HG03066 (cell line): Measurements from ENCODE around the gene SPAG17.

Experiments used
- ATAC-seq: cut with Tn5 transposase; IDR thresholded peaks from one replicate; pipeline ENCODE4 v1.9.1; 2021; ENCODE audit warnings: low read depth; ENCODE audit not compliant: unreplicated experiment

Gene SPAG17

DNA sequence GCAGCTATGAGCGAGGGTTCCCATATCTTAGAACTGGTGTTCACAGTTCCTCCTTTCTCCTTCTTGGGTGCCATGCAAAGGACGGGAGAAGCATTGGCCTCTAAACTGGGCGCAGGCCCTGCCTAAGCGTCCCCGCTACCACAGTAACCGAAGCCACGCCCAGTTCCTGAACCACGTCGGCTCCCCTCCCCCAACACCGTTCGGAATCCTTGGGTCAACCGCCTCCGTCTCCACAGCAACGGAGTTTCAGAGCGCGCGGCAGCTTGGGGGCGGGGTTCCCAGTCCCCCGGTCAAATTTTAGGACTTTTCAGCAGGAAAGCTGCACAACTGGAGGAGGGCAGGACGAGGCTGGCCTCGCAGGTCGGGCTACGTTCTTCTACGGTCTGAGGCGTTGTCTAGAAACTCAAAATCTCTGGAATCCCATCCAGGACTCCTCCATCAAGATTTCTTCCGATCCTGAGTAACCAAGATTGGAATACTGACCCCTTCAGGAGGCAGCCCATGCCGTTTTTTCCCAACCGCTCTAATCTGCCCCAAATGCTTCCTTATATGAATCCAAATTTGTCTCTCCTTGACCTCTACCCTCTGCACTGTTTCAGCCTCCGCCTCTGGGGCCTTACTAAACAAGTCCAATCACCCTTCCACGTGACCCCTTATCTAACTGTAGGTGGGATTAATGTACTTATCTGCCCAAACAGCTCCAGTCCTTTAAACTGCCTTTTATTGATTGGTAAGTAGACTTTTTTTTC, at the start of gene SPAG17:
SPAG17 (minus strand) TSS at position 145 of the 749 bp plus-strand sequence; CDS start at position 74, 71 bp downstream.
- ATAC-seq: no peak

DNA sequence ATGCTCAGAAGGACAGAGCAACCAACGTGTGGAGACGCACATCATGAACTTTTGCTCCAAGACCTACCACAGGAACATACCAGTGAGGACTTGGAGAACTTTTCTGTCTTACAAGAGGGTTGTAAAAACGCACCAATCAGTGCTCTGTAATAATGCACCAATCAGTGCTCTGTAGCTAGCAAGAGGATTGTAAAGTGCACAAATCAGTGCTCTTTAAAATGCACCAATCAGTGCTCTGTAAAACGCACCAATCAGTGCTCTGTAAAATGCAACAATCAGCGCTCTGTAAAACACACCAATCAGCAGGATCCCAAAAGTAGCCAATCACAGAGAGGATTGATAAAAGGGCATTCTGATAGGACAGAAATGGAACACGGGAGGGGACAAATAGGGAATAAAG, 40.4 kb upstream of the SPAG17 start:
- ATAC-seq: no peak

DNA sequence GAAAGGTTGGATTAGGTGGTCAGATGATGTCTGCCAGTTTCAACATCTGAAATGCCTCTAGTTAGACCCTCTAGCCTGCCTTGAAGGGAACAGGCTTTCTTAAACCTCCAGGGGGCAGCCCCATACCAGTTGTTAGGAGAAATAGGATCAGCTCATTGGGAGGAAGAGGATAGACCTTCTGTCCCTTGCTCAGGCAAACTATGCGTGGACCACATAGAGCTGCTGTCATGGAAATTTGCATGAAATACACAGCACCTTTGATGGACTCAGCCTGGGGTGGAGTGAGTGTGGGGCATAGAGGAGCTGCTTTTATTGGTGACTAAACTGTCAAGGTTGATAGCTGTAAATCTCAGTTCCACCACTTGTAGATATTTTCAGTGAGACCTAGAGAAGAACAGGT, 38.4 kb upstream of the SPAG17 start:
- ATAC-seq: no peak

DNA sequence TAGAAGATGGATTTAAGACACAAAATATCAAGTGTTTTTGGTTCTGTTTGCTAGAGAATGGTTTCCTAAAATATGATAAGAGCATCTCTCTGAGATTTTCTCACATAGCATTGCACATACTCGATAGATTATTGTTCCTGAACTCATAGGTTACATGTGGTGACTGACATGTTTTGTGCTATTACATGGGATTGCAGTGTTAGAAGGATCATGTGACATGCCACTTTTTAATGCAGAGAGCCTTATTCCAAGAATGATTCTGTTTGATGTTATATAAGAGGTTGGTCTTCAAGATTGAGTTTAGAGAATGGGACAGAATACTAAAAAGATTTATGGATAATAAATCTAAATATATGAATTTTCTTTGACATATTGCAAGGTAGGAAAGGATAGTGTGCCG, 34.4 kb upstream of the SPAG17 start:
- ATAC-seq: no peak

DNA sequence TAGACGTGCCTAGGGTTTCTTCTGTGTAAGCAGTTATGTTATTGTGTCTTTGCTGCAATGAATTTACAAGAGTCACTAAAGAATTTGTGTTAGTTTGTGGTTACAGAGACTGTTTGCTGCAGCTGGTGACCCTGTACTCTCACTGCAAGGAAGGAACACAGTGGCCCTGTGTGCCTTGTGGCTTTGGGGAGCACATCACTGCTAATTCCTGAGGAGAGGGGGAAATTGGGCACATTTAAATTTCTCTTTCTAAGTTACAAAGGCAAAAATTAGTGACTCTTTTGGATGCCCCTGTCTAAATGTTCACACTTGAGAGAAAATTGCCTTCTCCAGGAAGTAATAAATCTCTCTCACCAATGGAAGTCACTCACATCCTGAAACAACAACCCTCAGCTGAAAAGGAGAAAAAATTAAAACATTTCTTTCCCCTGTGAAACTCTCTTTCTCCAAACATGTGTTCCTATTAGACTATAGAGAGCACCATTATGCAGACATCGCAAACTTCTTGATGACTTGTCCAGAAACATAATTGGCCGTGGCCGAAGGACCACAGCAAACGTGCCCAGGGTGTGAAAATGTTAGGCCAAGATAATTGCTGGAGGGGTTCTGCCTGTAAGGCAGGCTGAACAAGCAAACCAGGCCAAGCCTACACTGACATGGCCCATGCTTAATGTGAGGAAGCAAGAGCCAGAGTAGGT, 32.3 kb upstream of the SPAG17 start:
- no peak for ATAC-seq

DNA sequence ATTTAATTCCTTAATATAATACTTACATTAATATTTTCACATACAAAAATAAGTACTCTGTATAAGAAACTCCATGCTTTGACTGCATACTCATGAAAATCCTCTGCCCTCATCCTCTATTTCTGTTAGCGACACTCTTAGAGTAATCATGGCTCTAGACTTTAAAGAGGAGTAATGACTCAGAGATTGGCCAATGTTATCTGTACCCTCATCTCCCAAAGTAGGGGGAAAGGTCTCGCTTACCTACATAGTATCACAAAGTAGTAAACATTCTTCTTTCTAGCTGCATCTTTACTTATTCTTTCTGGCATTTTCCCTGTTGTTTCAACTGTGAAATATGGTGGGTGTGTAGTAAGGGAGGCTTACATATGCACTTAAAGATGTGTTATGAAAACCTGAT, 29.8 kb upstream of the SPAG17 start:
- no peak for ATAC-seq

DNA sequence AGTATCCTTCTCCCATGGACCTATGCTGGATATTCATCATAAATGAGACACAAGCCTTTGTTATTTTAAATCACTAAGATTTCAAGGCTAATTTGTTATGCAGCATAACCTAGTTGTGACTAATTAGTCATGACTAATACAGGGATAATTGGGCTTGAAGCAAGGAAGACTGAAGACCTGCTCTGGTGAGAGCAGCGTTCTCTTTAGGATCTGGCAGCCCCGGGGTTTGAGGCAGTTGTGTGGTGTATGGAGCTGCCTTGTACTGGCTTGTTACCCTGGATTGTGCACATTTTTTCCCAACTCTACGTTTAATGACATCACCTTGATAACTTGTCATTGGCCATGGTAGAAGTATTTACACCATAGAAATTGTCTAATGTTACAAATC, 25.7 kb upstream of the SPAG17 start:
- ATAC-seq: no peak

DNA sequence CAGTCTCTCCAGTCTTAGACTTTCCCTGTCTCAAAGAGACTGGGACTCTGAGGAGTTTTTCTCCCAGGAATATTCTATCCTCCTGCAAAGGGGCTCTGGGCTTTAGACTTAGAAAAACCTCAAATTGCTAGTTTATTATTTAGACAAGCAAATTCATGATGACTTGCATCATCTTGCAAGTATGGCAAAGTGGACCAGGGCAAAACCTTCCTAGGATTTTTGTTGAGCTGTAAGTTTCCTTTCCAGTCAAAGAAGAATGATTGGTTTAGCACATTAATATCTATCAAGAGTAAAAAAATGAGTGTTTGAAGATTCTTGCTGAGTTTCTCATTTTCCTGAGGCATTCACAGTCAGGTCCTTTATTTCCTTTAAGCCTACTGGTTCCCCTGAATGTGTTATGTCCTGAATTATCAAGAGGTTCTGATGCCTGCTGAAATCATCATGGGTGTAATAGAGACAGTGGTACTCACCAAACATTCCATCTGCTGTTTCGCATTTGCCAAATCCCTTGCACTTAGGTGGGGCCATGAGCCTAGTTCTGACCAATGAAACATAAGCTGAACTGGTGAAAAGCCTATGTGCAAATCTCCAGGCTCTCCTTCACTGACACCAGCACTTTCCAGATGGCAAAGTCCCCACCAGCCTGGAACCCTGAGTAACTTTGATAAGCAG, 25.2 kb upstream of the SPAG17 start:
- no peak for ATAC-seq

DNA sequence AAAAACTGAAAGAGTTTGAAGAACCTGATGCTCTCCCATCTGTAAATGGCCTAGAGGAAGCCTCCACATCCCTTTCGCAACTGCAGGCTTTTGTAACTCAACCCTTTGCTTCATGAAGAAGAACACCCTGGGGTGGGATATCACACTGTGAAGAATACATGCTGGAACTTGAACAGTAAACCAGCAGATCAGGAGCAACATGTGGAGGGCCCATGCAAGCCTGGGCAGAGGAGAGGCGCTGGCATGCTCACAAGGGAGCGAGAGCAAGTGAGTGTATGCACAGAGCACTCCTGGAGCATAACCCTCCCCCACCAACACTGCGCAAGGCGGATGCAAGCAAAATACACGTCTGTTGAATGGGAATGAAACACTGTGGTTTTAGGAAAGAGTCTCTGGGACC, 24.6 kb upstream of the SPAG17 start:
- ATAC-seq: no peak

DNA sequence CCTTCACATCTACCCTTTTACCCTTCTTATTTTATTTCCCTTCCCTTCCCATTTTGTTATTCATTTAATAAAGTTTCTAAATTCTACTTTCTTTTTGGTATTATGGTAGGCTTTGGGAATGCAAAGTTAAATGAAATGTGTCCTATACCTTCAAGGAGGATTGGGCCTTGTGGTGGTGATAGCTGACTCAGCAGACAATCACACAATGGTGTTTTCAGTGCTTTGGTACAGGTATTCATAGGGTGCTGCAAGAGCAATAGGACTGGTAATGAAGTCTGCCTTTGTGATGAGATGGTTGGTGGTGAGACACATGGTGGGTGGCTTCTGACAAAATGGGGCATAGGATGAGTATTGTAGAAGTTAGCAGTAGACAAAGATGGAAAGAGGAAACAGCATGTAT, 21.9 kb upstream of the SPAG17 start:
- no peak for ATAC-seq

DNA sequence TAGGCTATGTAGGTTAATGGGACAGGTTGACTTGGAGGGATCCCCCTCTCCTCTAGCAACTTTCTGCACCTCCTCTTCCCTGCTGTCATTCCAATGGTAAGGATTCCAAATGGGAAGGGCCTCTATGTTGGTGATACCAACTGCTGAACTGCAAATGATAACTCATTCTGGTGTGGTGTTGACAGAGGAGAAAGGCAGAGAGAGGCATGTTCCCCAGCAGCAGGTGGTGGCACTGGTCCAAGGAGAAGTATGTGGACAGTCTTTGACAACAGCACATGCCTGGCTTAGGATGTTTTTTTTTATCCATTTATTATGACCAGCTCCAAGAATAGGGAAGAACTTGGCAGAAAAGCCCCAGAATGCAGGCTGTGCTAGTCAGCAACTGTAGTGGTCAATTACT, 19.6 kb upstream of the SPAG17 start:
- ATAC-seq: no peak

DNA sequence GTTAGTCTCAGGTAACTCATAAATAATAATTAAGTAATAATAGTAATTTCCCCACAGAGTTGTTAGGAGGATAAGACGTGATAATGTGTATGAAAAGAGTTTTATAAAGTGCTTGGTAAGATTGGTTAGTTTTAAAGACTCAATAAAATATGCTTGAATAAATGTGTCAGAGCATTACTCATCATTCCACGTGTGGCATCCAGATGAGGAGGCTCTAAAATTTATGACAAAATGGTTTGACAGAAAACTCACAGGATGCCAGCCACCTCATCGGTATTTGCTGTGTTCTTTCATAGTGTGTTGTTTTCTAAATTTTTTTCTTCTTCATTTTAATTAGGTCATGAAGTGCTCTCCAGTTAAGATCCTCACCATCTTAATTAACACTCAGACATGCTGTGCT, 19.1 kb upstream of the SPAG17 start:
- no peak for ATAC-seq

DNA sequence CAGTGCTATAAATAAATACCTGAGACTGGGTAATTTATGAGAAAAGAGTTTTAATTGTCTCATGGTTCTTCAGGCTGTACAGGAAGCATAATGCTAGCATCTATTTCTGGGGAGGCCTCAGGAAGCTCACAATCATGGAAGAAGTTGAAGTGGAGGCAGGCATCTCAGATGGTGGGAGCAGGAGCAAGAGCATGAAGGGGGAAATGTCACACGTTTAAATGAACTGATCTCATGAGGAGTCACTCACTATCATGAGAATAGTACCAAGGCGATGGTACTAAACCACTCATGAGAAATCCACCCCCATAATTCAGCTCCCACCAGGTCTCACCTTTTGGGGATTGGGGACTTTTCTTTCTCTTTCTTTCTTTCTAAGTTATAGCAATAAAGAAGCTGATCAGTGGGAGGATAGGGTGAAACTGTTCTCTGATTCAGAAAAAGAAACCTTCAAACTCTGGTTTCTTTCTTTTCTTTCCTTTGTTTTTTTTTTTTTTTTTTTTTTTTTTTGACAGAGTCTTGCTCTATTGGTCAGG, 17.1 kb upstream of the SPAG17 start:
- no peak for ATAC-seq

DNA sequence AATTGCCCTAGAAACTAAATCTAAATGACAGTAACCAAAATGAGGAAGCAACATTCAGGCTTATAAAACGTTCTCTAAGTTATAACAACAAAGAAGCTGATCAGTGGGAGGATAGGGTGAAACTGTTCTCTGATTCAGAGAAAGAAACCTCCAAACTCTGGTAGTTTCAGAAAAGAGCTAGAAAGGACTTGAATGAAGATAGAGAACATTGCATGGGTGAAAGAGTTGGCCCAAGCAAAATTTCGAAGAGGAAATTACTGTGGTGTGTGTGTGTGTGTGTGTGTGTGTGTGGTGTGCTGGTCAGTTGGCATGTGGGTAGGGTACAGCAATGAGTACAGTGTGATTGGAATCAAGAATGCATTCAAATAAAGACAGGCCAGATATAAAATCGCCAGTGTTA, 16.5 kb upstream of the SPAG17 start:
- no peak for ATAC-seq

DNA sequence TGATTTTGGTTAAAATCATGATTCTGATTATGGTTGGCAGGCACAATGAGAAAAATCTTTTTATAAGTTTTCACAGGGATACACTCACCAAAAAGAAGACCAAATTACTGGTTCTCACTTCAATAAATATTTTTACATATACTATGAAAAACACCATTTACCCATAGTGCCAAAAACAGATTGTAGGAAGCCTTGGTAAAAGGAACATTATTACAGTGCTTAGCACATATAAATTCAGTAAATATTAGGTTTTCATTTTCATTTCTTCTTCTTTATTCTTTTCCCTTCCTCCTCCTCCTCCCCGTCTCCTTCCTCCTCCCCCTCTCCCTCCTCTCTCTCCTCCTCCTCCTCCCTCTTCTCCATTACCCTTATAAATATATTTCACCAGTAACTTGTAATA, 15.8 kb upstream of the SPAG17 start:
- no peak for ATAC-seq

DNA sequence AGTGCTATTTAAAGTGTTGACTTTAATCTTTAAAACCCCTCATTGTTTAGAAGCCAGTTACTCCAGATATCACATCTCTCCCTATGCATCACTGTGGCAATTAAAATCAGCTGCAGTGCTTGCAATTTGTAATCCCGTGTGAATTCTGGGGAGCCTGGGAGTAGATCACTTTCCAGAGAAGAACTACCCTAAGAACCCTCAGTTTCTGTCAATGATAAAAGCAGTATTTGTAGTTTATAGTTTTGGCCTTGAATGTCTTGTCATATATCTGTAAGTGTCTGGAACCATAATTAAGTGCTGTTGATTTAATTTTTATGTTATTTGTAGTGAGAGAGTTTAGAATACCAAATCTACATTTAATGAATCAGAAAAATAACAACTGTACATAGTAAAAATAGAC, 5.5 kb upstream of the SPAG17 start:
- no peak for ATAC-seq

DNA sequence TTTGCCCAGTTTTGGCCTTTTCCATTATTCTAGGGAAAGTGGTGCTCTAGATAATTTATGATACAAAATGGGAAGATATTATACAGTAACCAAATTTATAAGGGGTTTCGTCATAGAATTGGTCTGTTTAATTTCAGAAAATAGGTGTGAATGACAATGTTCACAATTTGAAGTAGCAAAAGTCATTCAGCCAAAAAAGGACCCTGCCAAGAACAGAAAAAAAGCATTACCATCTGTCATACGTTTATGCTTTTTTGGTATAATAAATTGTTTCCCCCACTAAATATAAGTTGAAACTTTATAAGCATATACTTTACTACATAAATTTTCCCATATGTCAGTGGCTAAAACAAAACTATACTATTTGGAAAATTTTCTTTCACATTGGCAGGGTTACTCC, 4.5 kb upstream of the SPAG17 start:
- no peak for ATAC-seq

DNA sequence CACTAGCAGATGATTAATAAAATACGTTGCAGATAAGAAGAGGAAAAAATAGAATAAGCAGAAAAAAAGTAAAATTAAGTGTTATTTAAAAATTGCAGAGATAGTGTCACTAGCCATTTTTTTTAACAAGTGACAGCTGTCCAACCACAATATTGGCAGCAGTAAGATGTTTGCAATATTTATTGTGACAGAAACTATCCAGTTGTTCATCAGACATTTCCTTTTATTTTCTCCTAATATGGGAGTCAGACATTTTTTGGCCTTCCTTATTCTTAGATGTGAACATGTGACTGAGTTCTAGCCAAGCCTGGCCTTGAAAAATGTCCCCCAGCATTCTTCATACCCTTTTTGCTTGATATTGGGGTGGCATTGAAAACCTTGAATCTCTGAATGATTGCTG, 3.4 kb upstream of the SPAG17 start:
- no peak for ATAC-seq

DNA sequence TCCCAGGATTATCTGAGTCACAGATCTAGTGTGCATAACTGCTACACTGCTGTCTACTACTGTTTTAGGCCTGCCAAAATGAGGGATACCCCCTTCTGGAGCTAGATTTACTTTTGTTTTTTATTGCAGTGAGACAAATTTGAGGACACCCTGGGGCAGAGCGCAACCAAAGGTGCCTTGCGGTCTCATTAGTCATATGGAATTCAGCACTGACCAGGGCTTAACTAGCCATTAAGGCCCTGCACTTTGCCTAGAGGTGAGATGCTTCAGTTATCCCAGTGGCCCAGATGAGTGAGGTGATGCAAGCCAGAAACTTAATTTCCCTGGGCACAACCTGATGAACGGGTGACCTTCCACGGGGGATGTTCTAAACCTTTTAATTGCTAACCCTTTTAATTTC, 998 bp upstream of the SPAG17 start:
- no peak for ATAC-seq

DNA sequence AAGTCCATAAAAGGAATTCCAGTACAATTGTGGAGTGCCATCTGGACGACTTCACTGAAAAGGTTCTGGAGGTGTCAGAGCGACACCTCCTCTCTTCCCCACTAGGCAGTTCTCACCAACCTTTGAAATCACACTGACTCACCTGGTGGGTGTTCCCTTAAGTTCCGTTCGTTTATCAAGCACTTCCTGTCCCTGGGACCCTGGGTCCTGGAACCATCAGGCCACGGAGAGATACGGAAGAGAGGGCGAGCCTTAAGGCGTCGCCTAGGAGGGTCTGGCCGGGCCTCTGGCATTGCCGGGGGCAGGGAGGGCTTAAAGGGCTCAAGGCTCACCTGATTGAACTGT, 317 bp downstream of the SPAG17 start:
- no peak for ATAC-seq

DNA sequence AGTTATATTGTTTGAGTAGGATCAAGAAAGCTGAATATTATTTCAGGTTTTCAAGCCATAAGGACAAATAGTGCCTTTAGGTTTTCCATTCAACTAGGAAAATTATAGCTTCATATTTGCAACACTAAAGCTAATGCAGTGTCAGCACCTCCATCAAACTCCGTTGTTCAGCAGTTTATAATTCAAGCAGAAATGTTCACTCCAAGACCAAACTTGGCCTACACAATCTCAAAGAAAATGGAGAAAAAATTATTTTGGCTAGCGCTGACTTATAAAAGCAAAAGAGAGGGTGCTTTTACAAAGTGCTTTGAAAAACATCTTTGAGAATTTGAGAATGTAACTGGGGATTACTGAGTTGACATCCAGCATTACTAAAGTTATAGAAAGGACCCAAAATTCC, 1.4 kb downstream of the SPAG17 start:
- no peak for ATAC-seq

DNA sequence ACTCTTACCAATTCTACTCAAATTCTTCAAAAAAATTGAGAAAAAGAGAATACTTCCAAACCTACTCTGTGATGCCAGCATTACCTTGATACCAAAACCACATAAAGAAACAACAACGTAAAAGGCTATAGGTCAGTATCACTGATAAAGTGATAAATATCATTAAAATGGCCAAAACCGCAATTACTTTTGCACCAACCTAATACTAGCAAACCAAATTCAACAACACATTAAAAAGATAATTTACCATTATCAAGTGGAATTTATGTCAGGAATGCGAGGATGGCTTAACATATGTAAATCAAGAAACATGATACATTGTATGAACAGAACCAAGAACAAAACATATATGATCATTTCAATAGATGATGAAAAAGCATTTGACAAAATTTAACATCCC, 7.0 kb downstream of the SPAG17 start:
- no peak for ATAC-seq
